ENCODE measurements around the gene COX8A.

- TF ChIP-seq FOS (IDR thresholded peaks at IDR 0.05; ENCODE audit: extremely low read depth, insufficient read length): no peak
- no peak for TF ChIP-seq ZZZ3 (IDR thresholded peaks at IDR 0.05)
- no peak for TF ChIP-seq POLR2AphosphoS5 (IDR thresholded peaks at IDR 0.05; ENCODE audit: control insufficient read depth, insufficient read depth, low read depth, low read length)
- TF ChIP-seq BRF1 (IDR thresholded peaks at IDR 0.05; ENCODE audit: borderline replicate concordance, extremely low read depth, insufficient read length): no peak
Observed at GRCh38 chr11:63952570-63952969, 21.9 kb upstream of the COX8A start.

Measured in K562 (cell line).